Nephron (organoid): ENCODE results near the gene ABCC10.
A peak's percentile ranks its signal among the peaks of the same experiment; 100 is the strongest.

Experiments used
- H3K27ac Mint-ChIP-seq, 3 experiments: 2 replicates each; pipeline ENCODE4 v1.8.0; 2020; ENCODE audit warnings: mixed read lengths in 3 of 3, mild to moderate bottlenecking in 2 of 3, moderate library complexity in 1 of 3
- H3K27me3 Mint-ChIP-seq: 2 replicates; pipeline ENCODE4 v1.8.0; 2021; ENCODE audit warnings: low read depth, mild to moderate bottlenecking, moderate library complexity, mixed read lengths
- H3K36me3 Mint-ChIP-seq: 2 replicates; pipeline ENCODE4 v1.8.0; 2020; ENCODE audit warnings: low read depth, mixed read lengths
- H3K4me1 Mint-ChIP-seq: 2 replicates; pipeline ENCODE4 v1.8.0; 2020; ENCODE audit warnings: mixed read lengths
- H3K4me3 Mint-ChIP-seq, 3 experiments: 2 replicates each; pipeline ENCODE4 v1.8.0; 2020; ENCODE audit warnings: mild to moderate bottlenecking in 3 of 3, mixed read lengths in 3 of 3, moderate library complexity in 2 of 3
- H3K9me3 Mint-ChIP-seq: 2 replicates; pipeline ENCODE4 v1.8.0; 2020; ENCODE audit warnings: mixed read lengths
- TF ChIP-seq, protein P1 (sequence below), 3 experiments: fragments of 200-600 bp; sonication (generic); IDR thresholded peaks; one replicate each; pipeline ENCODE4 v1.5.0; 2021; ENCODE audit warnings: antibody characterized with exemption in 3 of 3; ENCODE audit not compliant: unreplicated experiment in 3 of 3

The ABCC10 gene

DNA sequence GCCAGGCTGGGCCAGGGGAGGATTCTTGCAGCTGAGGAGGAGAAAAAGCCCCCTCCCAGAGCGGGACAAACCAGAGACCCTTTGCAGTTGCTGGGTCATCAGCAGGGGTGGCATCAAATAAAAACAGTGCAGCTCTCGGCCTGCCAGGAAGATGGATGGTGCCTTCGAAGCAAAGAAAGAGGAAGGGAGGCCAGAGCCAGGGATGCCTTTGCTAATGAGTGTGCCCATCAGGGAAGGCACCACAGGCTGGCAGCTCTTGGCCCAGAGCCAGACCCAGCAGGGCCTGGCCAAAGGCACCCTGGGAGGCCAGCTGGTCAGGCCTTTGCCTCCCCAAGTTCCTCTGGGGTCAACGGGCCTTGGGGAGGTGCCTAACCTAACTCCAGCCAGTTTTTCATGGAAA lies 31.6 kb upstream of the ABCC10 start:
- no peaks in the 10 kb centered on the region for H3K27me3 Mint-ChIP-seq
- peaks cover 18% of the 10 kb centered on the region for H3K4me1 Mint-ChIP-seq
- H3K36me3 Mint-ChIP-seq = no peaks in the 10 kb centered on the region
- H3K27ac Mint-ChIP-seq = no peak overlapping the region
- no peak overlapping the region for H3K4me3 Mint-ChIP-seq
- no peaks in the 10 kb centered on the region for H3K9me3 Mint-ChIP-seq
- TF ChIP-seq, protein P1, sequence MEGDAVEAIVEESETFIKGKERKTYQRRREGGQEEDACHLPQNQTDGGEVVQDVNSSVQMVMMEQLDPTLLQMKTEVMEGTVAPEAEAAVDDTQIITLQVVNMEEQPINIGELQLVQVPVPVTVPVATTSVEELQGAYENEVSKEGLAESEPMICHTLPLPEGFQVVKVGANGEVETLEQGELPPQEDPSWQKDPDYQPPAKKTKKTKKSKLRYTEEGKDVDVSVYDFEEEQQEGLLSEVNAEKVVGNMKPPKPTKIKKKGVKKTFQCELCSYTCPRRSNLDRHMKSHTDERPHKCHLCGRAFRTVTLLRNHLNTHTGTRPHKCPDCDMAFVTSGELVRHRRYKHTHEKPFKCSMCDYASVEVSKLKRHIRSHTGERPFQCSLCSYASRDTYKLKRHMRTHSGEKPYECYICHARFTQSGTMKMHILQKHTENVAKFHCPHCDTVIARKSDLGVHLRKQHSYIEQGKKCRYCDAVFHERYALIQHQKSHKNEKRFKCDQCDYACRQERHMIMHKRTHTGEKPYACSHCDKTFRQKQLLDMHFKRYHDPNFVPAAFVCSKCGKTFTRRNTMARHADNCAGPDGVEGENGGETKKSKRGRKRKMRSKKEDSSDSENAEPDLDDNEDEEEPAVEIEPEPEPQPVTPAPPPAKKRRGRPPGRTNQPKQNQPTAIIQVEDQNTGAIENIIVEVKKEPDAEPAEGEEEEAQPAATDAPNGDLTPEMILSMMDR (IDR thresholded peaks at IDR 0.05; ENCODE audit: unreplicated experiment in 3 of 3) = no peak

DNA sequence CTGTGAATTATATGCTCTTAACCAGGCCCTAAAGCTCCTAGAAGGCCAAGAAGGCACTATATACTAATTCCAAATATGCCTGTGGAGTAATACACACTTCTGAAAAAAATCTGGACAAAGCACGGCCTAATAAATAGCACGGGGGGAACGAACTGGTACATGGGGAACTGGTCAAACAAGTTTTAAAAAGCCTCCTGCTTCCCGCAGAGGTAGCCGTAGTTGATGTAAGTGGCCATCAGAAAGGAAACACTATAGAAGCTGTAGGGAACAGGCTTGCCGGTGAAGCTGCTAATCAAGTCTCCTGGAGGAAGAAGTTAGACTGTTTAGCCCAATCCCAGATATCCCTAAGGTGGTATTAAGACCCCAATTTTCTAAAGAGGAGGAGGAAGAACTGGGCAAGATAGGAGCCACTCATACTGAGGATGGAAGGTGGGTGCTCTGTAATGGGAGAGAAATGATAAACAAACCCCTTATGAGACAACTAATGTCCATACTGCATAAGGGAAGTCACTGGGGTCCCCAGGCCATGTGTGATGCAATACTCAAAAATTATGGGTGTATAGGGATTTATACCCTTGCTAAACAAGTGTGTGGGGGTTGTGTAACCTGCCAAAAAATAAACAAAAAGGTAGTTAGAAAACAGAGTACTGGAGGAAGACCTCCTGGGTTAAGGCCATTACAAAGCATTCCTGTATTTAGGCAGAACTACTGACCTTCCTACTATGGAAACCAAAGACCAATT lies 30.8 kb upstream of the ABCC10 start:
- peak overlapping the region in 2 of 3 experiments; percentile 1 to 73 for H3K27ac Mint-ChIP-seq
- no peaks in the 10 kb centered on the region for H3K9me3 Mint-ChIP-seq
- H3K36me3 Mint-ChIP-seq = no peaks in the 10 kb centered on the region
- TF ChIP-seq, protein P1 (IDR thresholded peaks at IDR 0.05; ENCODE audit: unreplicated experiment in 3 of 3) = no peak
- no peak overlapping the region for H3K4me3 Mint-ChIP-seq
- no peaks in the 10 kb centered on the region for H3K27me3 Mint-ChIP-seq
- peaks cover 10% of the 10 kb centered on the region for H3K4me1 Mint-ChIP-seq

DNA sequence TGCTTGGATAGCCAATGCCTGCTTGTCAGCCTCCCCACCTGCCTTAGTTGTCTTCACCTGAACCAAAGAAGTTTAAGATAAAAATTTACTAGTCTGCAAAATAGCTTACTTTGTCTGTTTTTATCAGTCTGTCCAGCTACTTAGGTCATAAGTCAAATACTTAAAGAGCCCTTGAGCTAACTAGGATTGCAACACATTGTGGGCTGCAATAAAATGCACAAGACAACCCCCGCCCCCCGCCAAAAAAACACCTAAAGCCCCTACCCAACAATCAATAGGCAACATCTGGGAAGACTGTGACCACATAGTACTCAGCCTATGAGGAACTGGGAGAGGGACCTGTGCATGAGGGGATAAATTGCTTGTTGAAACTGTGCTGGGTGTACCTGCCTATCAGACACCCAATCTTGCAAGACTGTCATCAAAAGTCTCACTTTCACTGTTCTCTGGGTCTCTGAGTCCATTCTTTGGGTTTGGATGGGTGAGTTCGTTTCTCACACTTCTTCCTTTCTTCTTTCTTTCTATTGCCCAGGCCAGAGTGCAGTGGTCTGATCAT lies 27.3 kb upstream of the ABCC10 start:
- no peaks in the 10 kb centered on the region for H3K27me3 Mint-ChIP-seq
- no peaks in the 10 kb centered on the region for H3K9me3 Mint-ChIP-seq
- no peaks in the 10 kb centered on the region for H3K36me3 Mint-ChIP-seq
- H3K4me3 Mint-ChIP-seq = no peak overlapping the region
- H3K4me1 Mint-ChIP-seq = no peaks in the 10 kb centered on the region
- TF ChIP-seq, protein P1 (IDR thresholded peaks at IDR 0.05; ENCODE audit: unreplicated experiment in 3 of 3) = no peak
- no peak overlapping the region for H3K27ac Mint-ChIP-seq

DNA sequence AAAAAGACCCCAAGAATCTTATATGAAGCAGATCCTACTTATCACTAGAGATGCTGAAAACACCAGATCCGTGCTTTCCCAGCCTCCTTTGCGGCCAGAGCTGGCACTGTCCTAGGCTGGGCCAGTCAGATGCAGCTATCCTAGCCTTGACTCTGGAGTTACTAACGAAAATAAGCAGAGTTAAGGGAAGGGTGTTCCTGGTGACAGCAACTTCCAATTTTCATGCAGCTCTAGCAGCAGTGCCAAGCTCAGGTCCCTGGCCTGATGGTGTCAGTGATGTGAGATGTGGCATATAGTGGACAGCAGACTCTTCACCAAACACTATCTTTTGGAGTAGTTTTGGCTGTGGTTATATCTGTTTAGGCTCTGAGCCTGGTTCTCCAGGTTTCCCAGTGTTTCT lies 25.6 kb upstream of the ABCC10 start:
- TF ChIP-seq, protein P1 (IDR thresholded peaks at IDR 0.05; ENCODE audit: unreplicated experiment in 3 of 3) = no peak
- H3K4me3 Mint-ChIP-seq = no peak overlapping the region
- H3K27me3 Mint-ChIP-seq = no peaks in the 10 kb centered on the region
- H3K27ac Mint-ChIP-seq = no peak overlapping the region
- no peaks in the 10 kb centered on the region for H3K36me3 Mint-ChIP-seq
- H3K4me1 Mint-ChIP-seq = no peaks in the 10 kb centered on the region
- H3K9me3 Mint-ChIP-seq = no peaks in the 10 kb centered on the region

DNA sequence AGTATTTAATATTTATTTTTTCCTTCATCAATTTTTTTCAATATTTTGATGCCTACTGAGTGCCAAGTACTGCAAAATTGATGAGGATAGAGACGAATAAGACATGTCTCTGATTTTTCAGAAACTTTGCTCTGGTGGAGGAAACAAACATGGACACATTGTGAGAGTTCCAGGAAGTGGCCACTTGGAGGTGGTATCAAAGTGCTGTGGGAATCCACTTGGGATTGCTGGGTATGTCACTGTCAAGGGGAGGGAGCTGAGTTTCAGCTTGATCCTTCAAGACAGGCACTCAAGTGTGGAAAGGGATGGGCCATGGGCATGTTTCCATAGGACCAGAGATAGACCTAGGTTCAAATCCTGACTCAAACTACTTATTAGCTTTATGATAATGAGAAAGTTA lies 24.5 kb upstream of the ABCC10 start:
- no peaks in the 10 kb centered on the region for H3K36me3 Mint-ChIP-seq
- no peaks in the 10 kb centered on the region for H3K4me1 Mint-ChIP-seq
- no peaks in the 10 kb centered on the region for H3K27me3 Mint-ChIP-seq
- H3K27ac Mint-ChIP-seq = no peak overlapping the region
- H3K9me3 Mint-ChIP-seq = no peaks in the 10 kb centered on the region
- no peak overlapping the region for H3K4me3 Mint-ChIP-seq
- TF ChIP-seq, protein P1 (IDR thresholded peaks at IDR 0.05; ENCODE audit: unreplicated experiment in 3 of 3) = no peak

DNA sequence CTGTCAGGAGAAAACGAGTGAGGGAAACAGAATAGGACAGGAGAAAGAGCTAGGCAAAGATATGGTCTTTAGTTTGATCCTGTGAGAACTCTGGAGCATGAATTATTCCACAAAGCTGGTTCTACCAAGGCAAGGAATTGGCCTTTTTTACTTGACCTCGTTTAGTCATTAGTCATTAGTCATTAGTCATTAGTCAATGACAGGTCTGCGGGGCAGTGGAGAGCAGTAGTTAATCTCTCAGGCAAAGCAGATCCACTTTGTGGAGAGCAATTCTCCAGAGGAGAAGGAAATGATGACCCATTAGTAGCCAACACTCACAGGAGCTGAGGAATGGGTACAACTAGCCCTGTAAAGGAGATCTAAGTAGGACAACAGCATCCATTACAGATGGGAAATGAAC lies 22.0 kb upstream of the ABCC10 start:
- peaks cover 5% of the 10 kb centered on the region for H3K27me3 Mint-ChIP-seq
- H3K4me1 Mint-ChIP-seq = no peaks in the 10 kb centered on the region
- no peaks in the 10 kb centered on the region for H3K9me3 Mint-ChIP-seq
- no peaks in the 10 kb centered on the region for H3K36me3 Mint-ChIP-seq
- H3K4me3 Mint-ChIP-seq = no peak overlapping the region
- no peak overlapping the region for H3K27ac Mint-ChIP-seq
- TF ChIP-seq, protein P1 (IDR thresholded peaks at IDR 0.05; ENCODE audit: unreplicated experiment in 3 of 3) = no peak
